Caco-2 (cell line): ENCODE data around the gene HLF. TPM values are rescaled to one million over a fixed set of nuclear protein-coding genes. Genes with fewer than 3 reads are reported as not detected.

Experiments
- BruUV-seq: library from RNA; stranded (reverse); fragments of 400-500 nt; replicated peaks from 2 replicates; lab custom pipeline; 2021; lab: Mats Ljungman, UMichigan
- CTCF ChIA-PET: fragments of 300-600 bp; sonication (Branson Sonifier 250); formaldehyde crosslinking; loops from one replicate; lab custom pipeline; 2022; ENCODE audit warnings: antibody characterized with exemption; lab: Charles Lee
- POLR2A ChIA-PET: fragments of 300-600 bp; sonication (Branson Sonifier 250); formaldehyde crosslinking; loops from one replicate; lab custom pipeline; 2022; ENCODE audit warnings: antibody characterized with exemption; lab: Charles Lee
- DNase-seq, 2 experiments: peaks; one replicate each; pipeline versions ENCODE4 v3.0.0 to v3.0.0-alpha.2; 2020 to 2022
- H3K27me3 ChIP-seq: replicated peaks from 2 replicates; pipeline ENCODE4 v1.6.0; 2011; ENCODE audit warnings: low read length; ENCODE audit not compliant: control insufficient read depth, insufficient read depth
- H3K36me3 ChIP-seq: 2 replicates; pipeline ENCODE4 v1.5.1; 2011; ENCODE audit warnings: low read length; ENCODE audit not compliant: control insufficient read depth, insufficient read depth
- H3K4me1 ChIP-seq: fragments of 250-450 bp; sonication (Bioruptor Pico); 2 replicates; pipeline ENCODE4 v1.5.1; 2020; ENCODE audit warnings: mild to moderate bottlenecking
- H3K4me3 ChIP-seq: 2 replicates; pipeline ENCODE4 v1.5.1; 2011; ENCODE audit warnings: low read depth, mild to moderate bottlenecking, control low read depth, low read length
- H3K9me3 ChIP-seq: fragments of 250-450 bp; sonication (Bioruptor Pico); 2 replicates; pipeline ENCODE4 v1.5.1; 2020; ENCODE audit warnings: mild to moderate bottlenecking, moderate library complexity
- H3K27ac Mint-ChIP-seq: one replicate; pipeline ENCODE4 v1.8.0; 2022; ENCODE audit warnings: mixed read lengths; ENCODE audit not compliant: unreplicated experiment
- H3K27me3 Mint-ChIP-seq: one replicate; pipeline ENCODE4 v1.8.0; 2022; ENCODE audit warnings: mixed read lengths; ENCODE audit not compliant: insufficient read depth, unreplicated experiment
- H3K36me3 Mint-ChIP-seq: one replicate; pipeline ENCODE4 v1.8.0; 2022; ENCODE audit warnings: mild to moderate bottlenecking, mixed read lengths; ENCODE audit not compliant: insufficient read depth, unreplicated experiment
- H3K4me1 Mint-ChIP-seq: one replicate; pipeline ENCODE4 v1.8.0; 2022; ENCODE audit warnings: low read depth, mixed read lengths; ENCODE audit not compliant: unreplicated experiment
- H3K4me3 Mint-ChIP-seq: one replicate; pipeline ENCODE4 v1.8.0; 2022; ENCODE audit warnings: mild to moderate bottlenecking, moderate library complexity, mixed read lengths; ENCODE audit not compliant: unreplicated experiment
- H3K9me3 Mint-ChIP-seq: one replicate; pipeline ENCODE4 v1.8.0; 2022; ENCODE audit warnings: mixed read lengths; ENCODE audit not compliant: unreplicated experiment
- CTCF ChIP-seq, 2 experiments: fragments of 200-600 bp in 1 of 2; IDR thresholded peaks; 1 replicate in 1 of 2; 2 replicates in 1 of 2; pipeline versions ENCODE4 v1.5.1 to v1.8.0; 2011 to 2022; ENCODE audit warnings: antibody characterized with exemption in 1 of 2, control low read depth in 1 of 2, inconsistent platforms in 1 of 2, low read depth in 1 of 2, low read length in 1 of 2, mild to moderate bottlenecking in 1 of 2, moderate library complexity in 1 of 2; ENCODE audit not compliant: insufficient read depth in 1 of 2, severe bottlenecking in 1 of 2, unreplicated experiment in 1 of 2
- intact Hi-C: fragments of 100-400 bp; cut with micrococcal nuclease; formaldehyde crosslinking; loops from one replicate; pipeline ENCODE4 v1.10.0; 2022; ENCODE audit not compliant: unreplicated experiment
- total RNA-seq: library from RNA; stranded (reverse); gene quantifications from 2 replicates; pipeline ENCODE4 v1.2.3, GENCODE V29; 2022

The HLF gene
- total RNA-seq, 1 experiment from 2014 or later, result 19.8 TPM

DNA sequence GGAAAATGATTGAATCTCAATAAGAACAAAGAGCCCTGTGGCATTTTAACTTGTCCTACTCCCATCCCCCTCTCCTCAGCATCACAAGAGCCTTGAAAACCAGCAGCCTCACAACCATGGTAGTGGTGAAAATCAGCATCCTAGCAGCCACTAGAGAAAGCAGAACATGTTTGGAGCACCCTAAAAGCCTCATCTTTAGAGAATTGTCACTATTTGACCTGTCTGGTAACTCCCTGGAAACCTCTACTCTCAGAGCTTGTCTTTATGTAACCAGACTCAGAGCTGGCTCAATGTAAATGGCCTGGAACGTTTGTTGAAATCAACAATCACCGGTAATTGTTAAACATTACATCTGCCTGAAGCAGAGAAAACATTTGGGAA, 86.1 kb downstream of the HLF start:
- Histone ChIP-seq H3K4me1 (no peaks in the 10 kb centered on the region), H3K4me3 (no peak overlapping the region), H3K27me3 (no peaks in the 10 kb centered on the region), H3K36me3 (no peaks in the 10 kb centered on the region), H3K9me3 (no peaks in the 10 kb centered on the region)
- peaks cover 11% of the 10 kb centered on the region for H3K9me3 Mint-ChIP-seq
- ChIA-PET POLR2A (no interaction called here), CTCF (no interaction called here)
- H3K4me1 Mint-ChIP-seq, result peaks cover 6% of the 10 kb centered on the region
- BruUV-seq, result no TSS peak
- H3K4me3 Mint-ChIP-seq, result no peak overlapping the region
- no peak for TF ChIP-seq CTCF (IDR thresholded peaks at IDR 0.05; ENCODE audit: insufficient read depth in 1 of 2, low read depth in 1 of 2, low read length in 1 of 2, severe bottlenecking in 1 of 2, unreplicated experiment in 1 of 2)
- intact Hi-C loops, result no loop called here
- H3K36me3 Mint-ChIP-seq, result no peaks in the 10 kb centered on the region
- H3K27me3 Mint-ChIP-seq, result no peaks in the 10 kb centered on the region
- no peak for DNase-seq
- no peak overlapping the region for H3K27ac Mint-ChIP-seq

- Histone ChIP-seq H3K36me3 (no peaks in the 10 kb centered on the region), H3K9me3 (no peaks in the 10 kb centered on the region), H3K4me3 (no peak overlapping the region), H3K4me1 (no peaks in the 10 kb centered on the region), H3K27me3 (no peaks in the 10 kb centered on the region)
- DNase-seq, result no peak
- POLR2A ChIA-PET, result no interaction called here
- no peak overlapping the region for H3K27ac Mint-ChIP-seq
- H3K4me3 Mint-ChIP-seq, result no peak overlapping the region
- no TSS peak for BruUV-seq
- peaks cover 7% of the 10 kb centered on the region for H3K9me3 Mint-ChIP-seq
- intact Hi-C loops, result no loop called here
- H3K27me3 Mint-ChIP-seq, result no peaks in the 10 kb centered on the region
- peaks cover 6% of the 10 kb centered on the region for H3K4me1 Mint-ChIP-seq
- no peak for TF ChIP-seq CTCF (IDR thresholded peaks at IDR 0.05; ENCODE audit: insufficient read depth in 1 of 2, low read depth in 1 of 2, low read length in 1 of 2, severe bottlenecking in 1 of 2, unreplicated experiment in 1 of 2)
- no peaks in the 10 kb centered on the region for H3K36me3 Mint-ChIP-seq
- CTCF ChIA-PET, result no interaction called here
Observed at GRCh38 chr17:55351226-55351625, 86.5 kb downstream of the HLF start.

DNA sequence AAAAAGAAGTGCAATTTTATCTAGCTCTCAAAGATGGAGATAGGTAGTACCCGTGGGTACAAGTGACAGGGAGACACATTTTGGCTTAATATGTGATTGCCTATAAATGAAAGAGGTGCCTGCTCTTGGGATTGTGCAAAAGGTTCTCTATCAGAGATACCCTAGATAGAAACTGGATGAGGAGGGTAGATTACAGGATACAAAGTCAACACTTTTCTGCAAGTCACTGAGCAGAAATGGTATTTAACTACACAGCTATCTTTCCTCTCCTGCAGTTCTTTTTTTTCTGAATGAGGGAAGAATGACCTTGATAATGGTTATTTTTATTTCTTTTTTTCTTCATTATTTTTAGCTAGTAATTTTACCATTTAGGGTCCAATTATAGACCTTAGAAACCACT, 89.2 kb downstream of the HLF start:
- no peaks in the 10 kb centered on the region for H3K9me3 Mint-ChIP-seq
- H3K4me3 Mint-ChIP-seq, result no peak overlapping the region
- ChIA-PET POLR2A (no interaction called here), CTCF (interaction anchor here (0.5 to 1.0 kb wide), 4 partner anchors 58 to 522 kb away, joined by 3 to 5 read pairs (median 4); no protein-coding TSS in a partner anchor)
- no peaks in the 10 kb centered on the region for H3K36me3 Mint-ChIP-seq
- H3K4me3 ChIP-seq, result no peak overlapping the region
- DNase-seq, result no peak
- H3K27me3 ChIP-seq, result no peaks in the 10 kb centered on the region
- H3K27ac Mint-ChIP-seq, result no peak overlapping the region
- no peaks in the 10 kb centered on the region for H3K9me3 ChIP-seq
- no peaks in the 10 kb centered on the region for H3K36me3 ChIP-seq
- no peaks in the 10 kb centered on the region for H3K4me1 ChIP-seq
- intact Hi-C loops, result no loop called here
- no peak for TF ChIP-seq CTCF (IDR thresholded peaks at IDR 0.05; ENCODE audit: insufficient read depth in 1 of 2, low read depth in 1 of 2, low read length in 1 of 2, severe bottlenecking in 1 of 2, unreplicated experiment in 1 of 2)
- H3K27me3 Mint-ChIP-seq, result no peaks in the 10 kb centered on the region
- no TSS peak for BruUV-seq
- peaks cover 6% of the 10 kb centered on the region for H3K4me1 Mint-ChIP-seq
